Mammary epithelial cell (primary cell): ENCODE results near the gene CHMP1A.

Experiments
- CTCF ChIP-seq, 2 donors: IDR thresholded peaks in 1 of 2; conservative IDR thresholded peaks in 1 of 2; 2 replicates each; pipeline ENCODE4 v1.5.1; 2011 to 2012; ENCODE audit warnings: inconsistent platforms in 2 of 2, low read length in 2 of 2, mild to moderate bottlenecking in 2 of 2, control low read depth in 1 of 2, low read depth in 1 of 2; ENCODE audit not compliant: insufficient read depth in 1 of 2; ENCODE audit errors: extremely low read depth in 1 of 2
- EZH2 ChIP-seq: IDR thresholded peaks from 2 replicates; pipeline ENCODE4 v1.6.1; 2012; ENCODE audit warnings: low read length, inconsistent platforms, borderline replicate concordance

- TF ChIP-seq CTCF (conservative IDR thresholded peaks at IDR 0.05 in 1 of 2, IDR thresholded peaks at IDR 0.05 in 1 of 2; ENCODE audit: extremely low read depth in 1 of 2, insufficient read depth in 1 of 2, low read depth in 1 of 2, low read length in 2 of 2) (no peak), EZH2 (no peak)
Observed at GRCh38 chr16:89642574-89642973, 14.9 kb downstream of the CHMP1A start.
